ENCODE data around the gene PTPRN2. TPM values are rescaled to one million over a fixed set of nuclear protein-coding genes. Genes with fewer than 3 reads are reported as not detected.

PTPRN2 gene
- total RNA-seq, 1 experiment from 2014 or later, result 2.1 TPM

- TF ChIP-seq SRF (IDR thresholded peaks at IDR 0.05; ENCODE audit: low read depth) (no peak), TCF7L2 (IDR thresholded peaks at IDR 0.05; ENCODE audit: borderline replicate concordance, extremely low read depth, insufficient read depth, insufficient read length) (no peak), CBX3 (IDR thresholded peaks at IDR 0.05; ENCODE audit: low read depth) (no peak), EZH2 (IDR thresholded peaks at IDR 0.05) (no peak), POLR2A (IDR thresholded peaks at IDR 0.05; ENCODE audit: borderline replicate concordance, extremely low read depth, insufficient read depth, insufficient read length) (no peak), SP1 (IDR thresholded peaks at IDR 0.05; ENCODE audit: low read depth) (no peak)
- ChIA-PET RAD21 (ENCODE audit: low non-redundant PET in 1 of 2, low total read pairs in 2 of 2, uncharacterized antibody in 2 of 2, unreplicated experiment in 2 of 2) (no interaction called here), POLR2A (no interaction called here), CTCF (no interaction called here)
- BruUV-seq (replicated peaks), result no TSS peak
- DNase-seq (ENCODE audit: low read depth, low spot score) (no peak), ATAC-seq (no peak)
- Histone ChIP-seq H3K36me3 (ENCODE audit: control insufficient read depth in 1 of 2, insufficient read depth in 2 of 2, low read length in 2 of 2) (no peaks in the 10 kb centered on the region), H3K27ac (ENCODE audit: low read depth, low read length) (no peak overlapping the region), H3K9me2 (ENCODE audit: insufficient read depth) (no peaks in the 10 kb centered on the region), H3K4me1 (ENCODE audit: control insufficient read depth in 1 of 2, insufficient read depth in 2 of 2, low read length in 2 of 2) (no peaks in the 10 kb centered on the region), H4K20me1 (ENCODE audit: insufficient read depth) (no peaks in the 10 kb centered on the region), H2AFZ (ENCODE audit: low read depth, low read length, poor library complexity, severe bottlenecking) (no peak overlapping the region), H3K4me3 (replicated peaks in 1 of 2; ENCODE audit: low read depth in 1 of 2, low read length in 2 of 2) (no peak overlapping the region), H3K79me2 (ENCODE audit: insufficient read depth, low read length) (no peaks in the 10 kb centered on the region), H3K9ac (ENCODE audit: low read length) (no peak overlapping the region), H3K9me3 (ENCODE audit: control insufficient read depth in 1 of 2, insufficient read depth in 1 of 2, low read depth in 1 of 2, low read length in 2 of 2) (no peaks in the 10 kb centered on the region), H3K4me2 (ENCODE audit: low read length) (no peak overlapping the region), H3K27me3 (ENCODE audit: insufficient read depth, low read length) (peaks cover 23% of the 10 kb centered on the region)
- intact Hi-C loops (cut with micrococcal nuclease), result no loop called here
These were observed 865.2 kb downstream of the PTPRN2 start for GRCh38 chr7:157722137-157723060.

- Histone ChIP-seq H3K9me3 (ENCODE audit: control insufficient read depth in 1 of 2, insufficient read depth in 1 of 2, low read depth in 1 of 2, low read length in 2 of 2) (no peaks in the 10 kb centered on the region), H2AFZ (ENCODE audit: low read depth, low read length, poor library complexity, severe bottlenecking) (no peak overlapping the region), H3K27ac (ENCODE audit: low read depth, low read length) (no peak overlapping the region), H3K36me3 (ENCODE audit: control insufficient read depth in 1 of 2, insufficient read depth in 2 of 2, low read length in 2 of 2) (no peaks in the 10 kb centered on the region), H3K27me3 (ENCODE audit: insufficient read depth, low read length) (peaks cover 18% of the 10 kb centered on the region), H3K4me1 (ENCODE audit: control insufficient read depth in 1 of 2, insufficient read depth in 2 of 2, low read length in 2 of 2) (no peaks in the 10 kb centered on the region), H3K4me3 (replicated peaks in 1 of 2; ENCODE audit: low read depth in 1 of 2, low read length in 2 of 2) (no peak overlapping the region), H4K20me1 (ENCODE audit: insufficient read depth) (no peaks in the 10 kb centered on the region), H3K9me2 (ENCODE audit: insufficient read depth) (no peaks in the 10 kb centered on the region), H3K4me2 (ENCODE audit: low read length) (no peak overlapping the region), H3K79me2 (ENCODE audit: insufficient read depth, low read length) (no peaks in the 10 kb centered on the region), H3K9ac (ENCODE audit: low read length) (no peak overlapping the region)
- ATAC-seq (no peak), DNase-seq (ENCODE audit: low read depth, low spot score) (no peak)
- POLR2A ChIA-PET, result no interaction called here
- RAD21 ChIA-PET (ENCODE audit: low non-redundant PET in 1 of 2, low total read pairs in 2 of 2, uncharacterized antibody in 2 of 2, unreplicated experiment in 2 of 2), result no interaction called here
- intact Hi-C loops (cut with micrococcal nuclease), result no loop called here
- no peak for TF ChIP-seq JUND (IDR thresholded peaks at IDR 0.05)
- no peak for TF ChIP-seq RAD21 (IDR thresholded peaks at IDR 0.05; ENCODE audit: low read depth)
- no peak for TF ChIP-seq SP1 (IDR thresholded peaks at IDR 0.05; ENCODE audit: low read depth)
- TF ChIP-seq MAX (IDR thresholded peaks at IDR 0.05), result no peak
- no peak for TF ChIP-seq EGR1 (IDR thresholded peaks at IDR 0.05; ENCODE audit: low read depth)
- TF ChIP-seq POLR2A (IDR thresholded peaks at IDR 0.05; ENCODE audit: borderline replicate concordance, extremely low read depth, insufficient read depth, insufficient read length), result no peak
- no peak for TF ChIP-seq ZNF274 (IDR thresholded peaks at IDR 0.05; ENCODE audit: low read depth, low read length)
- TF ChIP-seq ZFX (IDR thresholded peaks at IDR 0.05), result no peak
- no peak for TF ChIP-seq CEBPB (IDR thresholded peaks at IDR 0.05; ENCODE audit: low read depth)
- no peak for TF ChIP-seq ELF1 (IDR thresholded peaks at IDR 0.05; ENCODE audit: borderline replicate concordance, low read depth)
- TF ChIP-seq REST (IDR thresholded peaks at IDR 0.05; ENCODE audit: low read depth), result no peak
- TF ChIP-seq EZH2 (IDR thresholded peaks at IDR 0.05), result no peak
- TF ChIP-seq YY1 (IDR thresholded peaks at IDR 0.05; ENCODE audit: extremely low read depth, insufficient replicate concordance, low read depth, low read length), result no peak
- TF ChIP-seq EZH2phosphoT487 (IDR thresholded peaks at IDR 0.05; ENCODE audit: borderline replicate concordance), result no peak
- CTCF ChIA-PET, result no interaction called here
- BruUV-seq (replicated peaks), result no TSS peak
These were observed 866.0 kb downstream of the PTPRN2 start for GRCh38 chr7:157721468-157722136.
